ENCODE measurements around the gene SLC6A16. TPM values are rescaled to one million over a fixed set of nuclear protein-coding genes. Genes with fewer than 3 reads are reported as not detected.
"Not testable (repeated sequence)": the region's sequence is repeated elsewhere in the genome, so short reads cannot be mapped to it uniquely, and the experiment has no call there.

SLC6A16 gene
- 1 to 10 TPM in 1 of 4 donors, under 1 TPM in 2, not detected in 1; 0.13 to 1.5 (median 0.56) TPM for total RNA-seq

DNA sequence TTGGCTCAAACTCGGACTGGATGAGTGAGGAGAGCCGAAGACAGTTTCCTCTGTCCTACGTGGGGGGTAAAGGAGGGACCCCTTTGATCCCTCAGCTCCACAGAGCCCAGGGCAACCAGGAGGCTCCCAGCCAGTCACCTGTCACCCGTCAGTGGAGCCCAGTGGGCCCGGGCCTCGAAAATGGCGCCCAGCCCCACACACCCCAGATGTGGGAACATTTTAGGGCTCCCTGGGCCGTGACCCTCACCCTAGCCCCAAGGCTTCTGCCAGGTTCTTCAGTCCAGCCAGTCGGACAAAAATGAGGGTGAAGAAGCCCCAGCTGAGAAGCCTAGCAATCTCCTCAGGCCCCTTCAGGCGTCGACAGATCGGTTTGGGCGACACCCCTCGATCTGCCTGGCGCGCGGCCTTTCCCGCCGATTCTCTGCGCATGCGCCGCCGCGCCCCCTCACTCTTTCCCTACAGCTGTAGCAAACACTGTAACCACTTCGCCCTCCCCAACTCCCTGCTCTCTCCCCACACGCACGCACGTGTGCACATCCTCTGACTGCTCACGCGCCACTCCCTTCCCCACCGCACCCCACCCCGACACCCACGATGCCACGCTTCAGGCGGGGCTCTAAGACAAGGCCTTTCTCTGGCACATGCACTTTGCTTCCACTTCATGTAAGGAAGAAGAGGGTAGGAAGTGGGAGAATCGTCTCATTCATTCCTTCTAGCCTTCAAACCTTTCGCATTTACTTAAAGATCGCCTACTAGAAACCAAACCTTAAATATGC is at the start of gene SLC6A16:
TSS of gene SLC6A16 (minus strand) at position 391 of the 776 bp plus-strand sequence. CDS start 13,844 bp downstream, outside the sequence.
- no peak for TF ChIP-seq POLR2A (IDR thresholded peaks at IDR 0.05)
- TF ChIP-seq, protein P1, sequence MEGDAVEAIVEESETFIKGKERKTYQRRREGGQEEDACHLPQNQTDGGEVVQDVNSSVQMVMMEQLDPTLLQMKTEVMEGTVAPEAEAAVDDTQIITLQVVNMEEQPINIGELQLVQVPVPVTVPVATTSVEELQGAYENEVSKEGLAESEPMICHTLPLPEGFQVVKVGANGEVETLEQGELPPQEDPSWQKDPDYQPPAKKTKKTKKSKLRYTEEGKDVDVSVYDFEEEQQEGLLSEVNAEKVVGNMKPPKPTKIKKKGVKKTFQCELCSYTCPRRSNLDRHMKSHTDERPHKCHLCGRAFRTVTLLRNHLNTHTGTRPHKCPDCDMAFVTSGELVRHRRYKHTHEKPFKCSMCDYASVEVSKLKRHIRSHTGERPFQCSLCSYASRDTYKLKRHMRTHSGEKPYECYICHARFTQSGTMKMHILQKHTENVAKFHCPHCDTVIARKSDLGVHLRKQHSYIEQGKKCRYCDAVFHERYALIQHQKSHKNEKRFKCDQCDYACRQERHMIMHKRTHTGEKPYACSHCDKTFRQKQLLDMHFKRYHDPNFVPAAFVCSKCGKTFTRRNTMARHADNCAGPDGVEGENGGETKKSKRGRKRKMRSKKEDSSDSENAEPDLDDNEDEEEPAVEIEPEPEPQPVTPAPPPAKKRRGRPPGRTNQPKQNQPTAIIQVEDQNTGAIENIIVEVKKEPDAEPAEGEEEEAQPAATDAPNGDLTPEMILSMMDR (IDR thresholded peaks at IDR 0.05): no peak
- Histone ChIP-seq H3K27me3 (no peaks in the 10 kb centered on the region), H3K9me3 (no peaks in the 10 kb centered on the region), H3K4me3 (no peak within 1 kb of the TSS), H3K4me1 (peaks cover 0 to 6% (median 0%) of the 10 kb centered on the region in 3 donors), H3K27ac (no peak within 1 kb of the TSS), H3K36me3 (peaks cover 0 to 8% (median 0%) of the 10 kb centered on the region in 3 donors)
- no peak for DNase-seq
- intact Hi-C loops (cut with DNase I): no loop called here
- 92 to 95% methylated on average over 31 to 35 of the region's 38 CpGs for WGBS, 2 donors

DNA sequence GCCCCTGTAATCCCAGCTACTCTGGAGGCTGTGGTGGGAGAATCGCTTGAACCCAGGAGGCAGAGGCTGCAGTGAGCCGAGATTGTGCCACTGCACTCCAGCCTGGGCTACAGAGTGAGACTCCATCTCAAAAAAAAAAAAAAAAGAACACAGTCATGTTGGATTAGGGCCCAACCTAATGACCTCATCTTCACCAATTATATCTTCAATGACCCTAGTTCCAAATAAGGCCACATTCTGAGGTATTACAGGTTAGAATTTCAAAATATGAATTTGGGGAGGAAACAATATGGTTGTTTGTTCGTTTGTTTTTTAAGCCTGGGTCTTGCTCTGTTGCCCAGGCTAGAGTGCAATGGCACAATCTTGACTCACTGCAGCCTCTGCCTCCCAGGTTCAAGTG is 48.2 kb upstream of the SLC6A16 start:
- 78 to 83% methylated on average over 2 to 3 of the region's 3 CpGs for WGBS, 2 donors
- H3K4me3 ChIP-seq; DNase-seq; H3K36me3 ChIP-seq; H3K27me3 ChIP-seq; H3K27ac ChIP-seq; intact Hi-C loops (cut with DNase I); H3K4me1 ChIP-seq: not testable (repeated sequence)
- peaks cover 0 to 29% (median 17%) of the 10 kb centered on the region in 3 donors for H3K9me3 ChIP-seq

DNA sequence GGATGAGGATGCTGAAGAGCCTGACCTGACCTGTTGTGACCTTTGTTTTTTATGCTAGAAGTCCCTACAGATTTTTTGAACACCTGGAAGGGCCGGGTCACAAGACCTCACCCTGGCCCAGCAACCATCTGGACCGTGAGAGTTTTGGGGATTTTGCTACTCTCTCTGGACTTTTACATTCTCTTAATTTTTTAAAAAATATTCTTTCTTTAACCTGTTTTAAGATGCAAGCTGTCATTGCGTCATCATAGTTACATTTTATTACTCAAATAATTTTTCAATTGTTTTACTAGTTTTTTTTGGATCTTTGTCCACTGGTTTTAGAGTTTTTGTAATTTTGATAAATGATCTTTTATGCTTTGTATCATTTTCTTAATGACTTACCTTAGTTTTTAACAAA is 46.2 kb upstream of the SLC6A16 start:
- no peak overlapping the region for H3K27ac ChIP-seq
- H3K27me3 ChIP-seq: no peaks in the 10 kb centered on the region
- peaks cover 0 to 33% (median 17%) of the 10 kb centered on the region in 3 donors for H3K9me3 ChIP-seq
- H3K4me1 ChIP-seq: no peaks in the 10 kb centered on the region
- DNase-seq: no peak
- no peaks in the 10 kb centered on the region for H3K36me3 ChIP-seq
- TF ChIP-seq POLR2A (IDR thresholded peaks at IDR 0.05): no peak
- TF ChIP-seq, protein P1 (IDR thresholded peaks at IDR 0.05): no peak
- 53 to 87% methylated on average over 3 of the region's 3 CpGs for WGBS, 2 donors
- intact Hi-C loops (cut with DNase I): no loop called here
- no peak overlapping the region for H3K4me3 ChIP-seq

DNA sequence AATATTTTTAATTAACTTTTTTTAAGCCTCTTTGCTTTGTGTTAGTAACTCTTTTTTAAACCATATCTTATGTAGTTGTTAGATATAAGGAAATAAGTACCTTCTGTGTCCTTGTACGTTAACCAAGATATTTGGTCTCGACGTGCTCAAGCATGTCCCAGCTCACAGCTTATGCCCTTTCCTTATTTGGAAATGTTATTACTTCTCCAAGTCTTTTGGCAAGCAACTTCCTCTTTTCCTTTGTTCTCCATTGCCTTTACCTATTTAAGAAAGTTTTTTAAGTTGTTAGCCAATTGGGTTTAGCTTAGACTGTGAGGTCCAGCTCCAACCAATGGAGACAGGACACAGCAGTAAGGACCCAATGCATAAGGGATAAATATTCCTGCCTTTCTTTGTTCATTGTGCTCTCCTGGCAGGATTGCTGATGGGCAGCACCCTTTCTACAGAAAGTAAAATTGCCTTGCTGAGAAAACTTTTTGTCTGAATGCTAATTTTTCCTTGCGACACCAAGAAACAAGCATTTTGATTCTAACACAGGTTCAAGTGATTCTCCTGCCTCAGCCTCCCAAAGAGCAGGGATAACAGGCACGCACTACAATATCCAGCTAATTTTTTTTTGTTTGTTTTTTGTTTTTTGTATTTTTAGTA is 43.8 kb upstream of the SLC6A16 start:
- peaks cover 0 to under 1% (median 0%) of the 10 kb centered on the region in 4 donors for H3K27me3 ChIP-seq
- no peak overlapping the region for H3K4me3 ChIP-seq
- no peak overlapping the region for H3K27ac ChIP-seq
- 72 to 77% methylated on average over 5 of the region's 5 CpGs for WGBS, 2 donors
- TF ChIP-seq, protein P1 (IDR thresholded peaks at IDR 0.05): no peak
- no peak for DNase-seq
- H3K4me1 ChIP-seq: peaks cover 0 to 3% (median 2%) of the 10 kb centered on the region in 3 donors
- intact Hi-C loops (cut with DNase I): no loop called here
- H3K36me3 ChIP-seq: no peaks in the 10 kb centered on the region
- H3K9me3 ChIP-seq: peaks cover 0 to 33% (median 17%) of the 10 kb centered on the region in 3 donors

DNA sequence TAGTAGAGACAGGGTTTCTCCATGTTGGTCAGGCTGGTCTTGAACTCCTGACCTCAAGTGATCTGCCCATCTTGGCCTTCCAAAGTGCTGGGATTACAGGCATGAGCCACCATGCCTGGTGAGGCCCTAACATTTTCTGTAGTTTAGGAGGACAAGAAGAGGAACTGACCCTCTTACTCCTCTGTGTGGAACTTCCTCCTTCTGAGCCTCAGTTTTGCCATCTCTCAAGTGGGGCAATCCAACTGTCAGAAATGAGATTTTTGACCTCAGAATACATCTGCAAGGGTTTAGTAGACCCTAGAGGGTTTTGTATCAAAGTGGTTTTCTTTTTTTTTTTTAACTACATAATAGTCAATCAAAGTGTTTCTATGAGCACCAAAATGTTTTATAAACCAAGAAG is 41.1 kb upstream of the SLC6A16 start:
- no peak for DNase-seq
- H3K9me3 ChIP-seq: peaks cover 0 to 33% (median 17%) of the 10 kb centered on the region in 3 donors
- peaks cover 0 to 25% (median 0%) of the 10 kb centered on the region in 4 donors for H3K27me3 ChIP-seq
- peaks cover 10 to 30% (median 15%) of the 10 kb centered on the region in 3 donors for H3K4me1 ChIP-seq
- no peak overlapping the region for H3K4me3 ChIP-seq
- no peaks in the 10 kb centered on the region for H3K36me3 ChIP-seq
- TF ChIP-seq POLR2A (IDR thresholded peaks at IDR 0.05): no peak
- TF ChIP-seq, protein P1 (IDR thresholded peaks at IDR 0.05): no peak
- no peak overlapping the region for H3K27ac ChIP-seq
- intact Hi-C loops (cut with DNase I): no loop called here
